ENCODE data around the gene KRTAP10-11. TPM values are rescaled to one million over a fixed set of nuclear protein-coding genes. Genes with fewer than 3 reads are reported as not detected.
A peak's percentile ranks its signal among the peaks of the same experiment; 100 is the strongest.
"Not testable (repeated sequence)": the region's sequence is repeated elsewhere in the genome, so short reads cannot be mapped to it uniquely, and the experiment has no call there.

KRTAP10-11 gene
- total and polyA plus RNA-seq, 5 experiments from 2014 or later = not detected

GRCh38 chr21:44609193-44609592 lies 37.0 kb upstream of the KRTAP10-11 start:
- no peak for ATAC-seq
- Mint-ChIP-seq H3K36me3 (peaks cover 0 to 18% (median 14%) of the 10 kb centered on the region in 3 donors), H3K9me3 (peaks cover 10 to 32% (median 23%) of the 10 kb centered on the region in 9 donors), H3K4me3 (peak overlapping the region in 1 of 10 donors; percentile 38), H3K27me3 (peaks cover 0 to 4% (median 0%) of the 10 kb centered on the region in 5 donors), H3K27ac (no peak overlapping the region), H3K4me1 (peaks cover 0 to 14% (median 6%) of the 10 kb centered on the region in 4 donors)
- no peak for DNase-seq
- POLR2A ChIA-PET = no interaction called here

DNA sequence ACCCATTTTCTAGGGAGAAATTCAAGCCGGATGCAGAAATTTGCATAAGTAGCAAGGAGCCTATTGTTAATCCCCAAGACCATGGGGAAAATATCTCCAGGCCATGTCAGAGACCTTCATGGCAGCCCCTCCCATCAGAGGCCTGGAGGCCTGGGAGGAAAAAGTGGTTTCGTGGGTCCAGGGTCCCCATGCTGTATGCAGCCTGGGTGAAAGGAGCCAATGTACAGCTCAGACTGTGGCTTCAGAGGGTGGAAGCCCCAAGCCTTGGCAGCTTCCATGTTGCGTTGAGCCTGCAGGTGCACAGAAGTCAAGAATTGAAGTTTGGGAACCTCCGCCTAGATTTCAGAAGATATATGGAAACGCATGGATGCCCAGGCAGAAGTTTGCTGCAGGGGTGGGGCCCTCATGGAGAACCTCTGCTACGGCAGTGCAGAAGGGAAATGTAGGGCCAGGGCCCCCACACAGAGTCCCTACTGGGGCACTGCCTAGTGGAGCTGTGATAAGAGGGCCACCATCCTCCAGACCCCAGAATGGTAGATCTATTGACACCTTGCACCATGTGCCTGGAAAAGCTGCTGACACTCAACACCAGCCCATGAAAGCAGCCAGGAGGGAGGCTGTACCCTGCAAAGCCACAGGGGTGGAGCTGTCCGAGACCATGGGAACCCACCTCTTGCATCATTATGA lies 35.9 kb upstream of the KRTAP10-11 start:
- Mint-ChIP-seq H3K36me3 (peaks cover 0 to 14% (median 14%) of the 10 kb centered on the region in 3 donors), H3K9me3 (peaks cover 7 to 32% (median 23%) of the 10 kb centered on the region in 9 donors), H3K4me1 (peaks cover 3 to 21% (median 10%) of the 10 kb centered on the region in 4 donors), H3K27ac (peak overlapping the region in 1 of 10 donors; percentile 53)
- POLR2A ChIA-PET, H3K27me3 Mint-ChIP-seq, DNase-seq, ATAC-seq, H3K4me3 Mint-ChIP-seq: not testable (repeated sequence)

DNA sequence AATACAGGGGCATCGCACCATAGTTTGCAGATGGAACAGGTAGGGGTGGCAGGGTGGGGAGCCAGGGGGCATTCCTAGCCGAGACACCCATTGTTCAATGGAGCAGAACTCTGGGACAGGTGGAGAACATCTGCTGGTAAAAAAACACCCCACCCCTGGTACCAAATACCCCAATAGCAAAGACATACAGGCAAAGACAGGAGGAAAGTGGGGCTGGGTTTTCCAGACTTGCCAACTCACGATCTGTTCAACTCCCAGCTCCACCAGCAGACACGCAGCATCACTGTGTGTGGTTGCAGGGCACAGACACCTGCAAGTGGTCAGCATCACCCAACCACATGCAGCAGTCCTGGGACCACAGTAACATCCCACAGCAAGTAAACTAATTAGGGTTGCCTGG lies 34.7 kb upstream of the KRTAP10-11 start:
- no peak overlapping the region for H3K4me3 Mint-ChIP-seq
- ATAC-seq = no peak
- DNase-seq = no peak
- POLR2A ChIA-PET = interaction anchor here (0.7 kb wide), 1 partner anchor 21 kb away, joined by 3 read pairs; no protein-coding TSS in a partner anchor
- peaks cover 12 to 33% (median 17%) of the 10 kb centered on the region in 4 donors for H3K4me1 Mint-ChIP-seq
- peak overlapping the region in 1 of 10 donors; percentile 40 for H3K27ac Mint-ChIP-seq
- peaks cover 0 to 14% (median 14%) of the 10 kb centered on the region in 3 donors for H3K36me3 Mint-ChIP-seq
- peaks cover 7 to 36% (median 23%) of the 10 kb centered on the region in 9 donors for H3K9me3 Mint-ChIP-seq
- peaks cover 0 to 1% (median 0%) of the 10 kb centered on the region in 5 donors for H3K27me3 Mint-ChIP-seq

DNA sequence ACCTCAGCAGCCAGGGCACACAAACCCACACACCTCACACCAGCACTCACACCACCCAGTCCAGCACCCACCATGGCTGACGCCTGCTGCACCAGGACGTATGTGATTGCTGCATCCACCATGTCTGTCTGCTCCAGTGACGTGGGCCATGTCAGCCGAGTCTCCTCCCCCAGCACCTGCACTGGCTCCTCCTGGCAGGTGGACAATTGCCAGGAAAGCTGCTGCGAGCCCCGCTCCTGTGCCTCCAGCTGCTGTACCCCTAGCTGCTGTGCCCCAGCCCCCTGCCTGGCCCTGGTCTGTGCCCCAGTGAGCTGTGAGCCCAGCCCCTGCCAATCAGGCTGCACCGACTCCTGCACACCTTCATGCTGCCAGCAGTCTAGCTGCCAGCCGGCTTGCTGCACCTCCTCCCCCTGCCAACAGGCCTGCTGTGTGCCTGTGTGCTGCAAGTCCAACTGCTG lies 34.2 kb upstream of the KRTAP10-11 start, which contains the start of gene KRTAP10-8:
TSS of gene KRTAP10-8 (plus strand) at position 51 of the 458 bp plus-strand sequence. CDS start at position 73, 22 bp downstream.
- Mint-ChIP-seq H3K27ac (peak within 1 kb of the TSS in 5 of 10 donors; percentile 13 to 41 (median 21)), H3K27me3 (no peaks in the 10 kb centered on the region), H3K4me3 (peak within 1 kb of the TSS in 2 of 10 donors; percentile 20 to 26), H3K9me3 (peaks cover 7 to 36% (median 22%) of the 10 kb centered on the region in 9 donors), H3K4me1 (peaks cover 13 to 38% (median 22%) of the 10 kb centered on the region in 4 donors), H3K36me3 (peaks cover 0 to 14% (median 14%) of the 10 kb centered on the region in 3 donors)
- POLR2A ChIA-PET = no interaction called here
- ATAC-seq (no peak), DNase-seq (no peak)

GRCh38 chr21:44612669-44613229 lies 33.5 kb upstream of the KRTAP10-11 start:
- Mint-ChIP-seq H3K36me3 (peaks cover 0 to 14% (median 14%) of the 10 kb centered on the region in 3 donors), H3K27me3 (no peaks in the 10 kb centered on the region), H3K27ac (peak overlapping the region in 4 of 10 donors; percentile 13 to 44 (median 31)), H3K4me1 (peaks cover 15 to 45% (median 29%) of the 10 kb centered on the region in 4 donors), H3K4me3 (peak overlapping the region in 2 of 10 donors; percentile 20 to 26), H3K9me3 (peaks cover 7 to 36% (median 22%) of the 10 kb centered on the region in 9 donors)
- DNase-seq (no peak), ATAC-seq (no peak)
- POLR2A ChIA-PET = no interaction called here

- no peak for DNase-seq
- POLR2A ChIA-PET = no interaction called here
- Mint-ChIP-seq H3K4me3 (no peak overlapping the region), H3K4me1 (peaks cover 20 to 53% (median 37%) of the 10 kb centered on the region in 4 donors), H3K36me3 (peaks cover 0 to 14% (median 14%) of the 10 kb centered on the region in 3 donors), H3K27ac (no peak overlapping the region), H3K9me3 (peaks cover 7 to 39% (median 22%) of the 10 kb centered on the region in 9 donors), H3K27me3 (no peaks in the 10 kb centered on the region)
- no peak for ATAC-seq
Observed at GRCh38 chr21:44613386-44614155, 32.6 kb upstream of the KRTAP10-11 start.

DNA sequence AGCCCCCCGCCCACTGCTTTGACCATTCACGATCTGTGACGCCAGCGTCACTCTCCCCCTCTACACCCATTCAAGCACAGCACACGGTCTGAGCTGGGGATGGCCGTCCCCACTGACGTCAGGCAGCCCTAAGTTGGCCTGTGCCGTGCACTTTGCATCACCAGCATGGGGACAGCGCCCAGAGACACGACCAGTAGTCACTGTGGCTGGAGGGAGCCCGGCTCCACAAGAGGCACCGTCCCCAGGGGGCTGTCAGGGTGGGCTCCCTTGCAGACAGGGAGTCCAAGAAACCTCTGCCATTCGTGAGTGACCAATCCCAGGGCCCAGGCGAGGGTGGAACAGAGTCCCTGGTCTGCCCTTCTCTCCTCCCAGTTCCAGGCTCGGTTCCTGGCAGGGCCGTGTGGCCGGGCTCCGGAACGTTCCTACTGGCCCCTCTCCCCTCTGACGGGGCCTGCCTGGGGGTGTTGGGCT lies 32.0 kb upstream of the KRTAP10-11 start:
- DNase-seq = no peak
- Mint-ChIP-seq H3K36me3 (peaks cover 0 to 14% (median 13%) of the 10 kb centered on the region in 3 donors), H3K4me3 (peak overlapping the region in 1 of 10 donors; percentile 51), H3K27me3 (no peaks in the 10 kb centered on the region), H3K9me3 (peaks cover 4 to 42% (median 20%) of the 10 kb centered on the region in 9 donors), H3K4me1 (peaks cover 26 to 59% (median 43%) of the 10 kb centered on the region in 4 donors), H3K27ac (peak overlapping the region in 2 of 10 donors; percentile 63 to 64)
- POLR2A ChIA-PET = no interaction called here
- no peak for ATAC-seq

GRCh38 chr21:44614961-44615391 lies 31.2 kb upstream of the KRTAP10-11 start:
- no peak overlapping the region for H3K4me3 Mint-ChIP-seq

DNA sequence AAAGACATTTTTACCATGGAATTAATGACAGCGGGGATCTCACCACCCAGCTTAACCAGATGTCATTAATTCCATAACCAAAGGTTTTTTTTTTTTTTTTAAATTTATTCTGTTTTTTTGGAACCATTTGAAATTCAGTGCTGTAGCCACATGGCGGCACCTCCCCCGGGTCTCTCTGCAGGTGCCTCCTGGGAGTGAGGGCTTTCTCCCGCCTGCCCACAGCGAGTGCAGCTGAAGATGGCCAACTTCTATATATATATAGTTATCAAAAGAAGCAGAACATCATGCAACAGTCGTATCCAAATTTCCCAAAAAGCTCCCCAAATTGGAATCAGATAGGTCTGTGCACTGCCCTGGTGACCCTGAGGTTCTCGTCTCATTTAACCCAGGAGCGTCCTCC lies 30.7 kb upstream of the KRTAP10-11 start:
- H3K27ac Mint-ChIP-seq = peak overlapping the region in 8 of 10 donors; percentile 32 to 94 (median 84)
- no peak for DNase-seq
- POLR2A ChIA-PET = interaction anchor here (0.7 to 2.7 kb wide), 3 partner anchors 38 to 44 kb away, joined by 5 to 11 read pairs (median 6); partner anchors contain the start of gene KRTAP12-3
- no peaks in the 10 kb centered on the region for H3K27me3 Mint-ChIP-seq
- peaks cover 7 to 40% (median 23%) of the 10 kb centered on the region in 9 donors for H3K9me3 Mint-ChIP-seq
- peaks cover 35 to 69% (median 53%) of the 10 kb centered on the region in 4 donors for H3K4me1 Mint-ChIP-seq
- ATAC-seq = no peak
- peaks cover 0 to 17% (median 15%) of the 10 kb centered on the region in 3 donors for H3K36me3 Mint-ChIP-seq
- H3K4me3 Mint-ChIP-seq = peak overlapping the region in 5 of 10 donors; percentile 24 to 79 (median 67)

More at GRCh38 chr21:44614961-44615391, 31.2 kb upstream of the KRTAP10-11 start:
- POLR2A ChIA-PET = interaction anchor here (0.7 to 2.7 kb wide), 3 partner anchors 38 to 45 kb away, joined by 5 to 11 read pairs (median 6); partner anchors contain the start of gene KRTAP12-3
- Mint-ChIP-seq H3K9me3 (peaks cover 5 to 42% (median 20%) of the 10 kb centered on the region in 9 donors), H3K27ac (peak overlapping the region in 1 of 10 donors; percentile 83), H3K4me1 (peaks cover 33 to 67% (median 51%) of the 10 kb centered on the region in 4 donors), H3K27me3 (no peaks in the 10 kb centered on the region), H3K36me3 (peaks cover 0 to 14% (median 13%) of the 10 kb centered on the region in 3 donors)
- ATAC-seq (no peak), DNase-seq (no peak)

DNA sequence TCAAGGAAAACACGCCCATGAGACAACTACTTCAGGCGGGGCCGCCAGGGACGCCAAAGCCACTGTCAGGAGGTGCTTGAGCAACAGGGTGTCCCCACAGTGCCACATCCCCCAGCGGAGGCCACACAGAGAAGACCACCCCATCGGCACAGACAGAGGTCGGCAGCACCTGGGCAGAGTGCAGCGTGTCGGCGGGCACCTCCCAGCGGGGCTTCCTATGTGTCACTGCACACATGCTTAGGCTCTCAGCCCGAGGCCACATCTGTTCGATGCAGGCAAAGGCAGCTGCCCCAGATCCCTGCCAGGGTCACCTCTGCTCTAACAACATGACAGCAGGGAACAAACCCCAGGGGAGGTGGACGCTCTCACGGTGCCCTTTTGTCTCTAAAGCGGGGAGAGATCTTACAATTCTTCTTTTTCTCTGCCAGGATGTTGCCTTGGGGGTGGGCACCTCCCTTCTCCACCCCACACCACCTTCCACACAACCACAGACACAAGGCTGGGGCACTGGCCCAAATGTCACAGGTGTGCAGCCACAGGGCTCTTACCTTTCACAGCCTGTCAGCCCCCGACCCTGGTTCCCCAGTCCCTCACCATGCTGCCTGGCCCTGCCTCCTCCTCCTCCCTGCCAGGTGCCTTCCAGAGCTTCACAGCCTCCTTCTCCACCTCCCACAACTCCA lies 30.2 kb upstream of the KRTAP10-11 start:
- ATAC-seq = no peak
- Mint-ChIP-seq H3K27ac (peak overlapping the region; percentile 64 to 94 (median 87)), H3K4me3 (peak overlapping the region; percentile 24 to 79 (median 58)), H3K36me3 (peaks cover 0 to 22% (median 17%) of the 10 kb centered on the region in 3 donors), H3K4me1 (peaks cover 36 to 69% (median 58%) of the 10 kb centered on the region in 4 donors), H3K27me3 (no peaks in the 10 kb centered on the region), H3K9me3 (peaks cover 13 to 40% (median 24%) of the 10 kb centered on the region in 9 donors)
- POLR2A ChIA-PET = interaction anchor here (1.0 to 2.7 kb wide), 2 partner anchors 37 to 42 kb away, joined by 6 to 11 read pairs; partner anchors contain the start of gene KRTAP12-3
- DNase-seq = peak in 2 of 10 donors; percentile 13 to 19

GRCh38 chr21:44616591-44616926 lies 29.7 kb upstream of the KRTAP10-11 start:
- Mint-ChIP-seq H3K4me3 (peak overlapping the region in 7 of 10 donors; percentile 28 to 79 (median 64)), H3K9me3 (peaks cover 13 to 36% (median 23%) of the 10 kb centered on the region in 9 donors), H3K27me3 (no peaks in the 10 kb centered on the region), H3K36me3 (peaks cover 0 to 22% (median 17%) of the 10 kb centered on the region in 3 donors), H3K27ac (peak overlapping the region in 9 of 10 donors; percentile 59 to 94 (median 85)), H3K4me1 (peaks cover 36 to 69% (median 58%) of the 10 kb centered on the region in 4 donors)
- ATAC-seq = no peak
- POLR2A ChIA-PET = interaction anchor here (2.7 kb wide), 1 partner anchor 42 kb away, joined by 11 read pairs; the partner anchor contains the start of gene KRTAP12-3
- DNase-seq = no peak
